Skeletal muscle satellite cell (primary cell): ENCODE measurements around the gene HEATR9.
A peak's percentile ranks its signal among the peaks of the same experiment; 100 is the strongest.

Source experiments
- H3K27me3 ChIP-seq: 2 replicates; pipeline ENCODE4 v1.7.0; 2013; ENCODE audit warnings: low read length; ENCODE audit not compliant: control insufficient read depth, insufficient read depth
- H3K36me3 ChIP-seq: 2 replicates; pipeline ENCODE4 v1.7.0; 2013; ENCODE audit warnings: mild to moderate bottlenecking, control low read depth, low read length; ENCODE audit not compliant: insufficient read depth
- H3K4me1 ChIP-seq: 2 replicates; pipeline ENCODE4 v1.7.0; 2013; ENCODE audit warnings: low read length; ENCODE audit not compliant: control insufficient read depth, insufficient read depth
- H3K4me2 ChIP-seq: 2 replicates; pipeline ENCODE4 v1.7.0; 2013; ENCODE audit warnings: mild to moderate bottlenecking, low read length
- H3K4me3 ChIP-seq: 2 replicates; pipeline ENCODE4 v1.7.0; 2013; ENCODE audit warnings: low read length
- H3K9ac ChIP-seq: 2 replicates; pipeline ENCODE4 v1.7.0; 2013; ENCODE audit warnings: mild to moderate bottlenecking, low read depth, low read length, moderate library complexity
- H3K9me3 ChIP-seq: replicated peaks from 2 replicates; pipeline ENCODE4 v1.7.0; 2013; ENCODE audit warnings: mild to moderate bottlenecking, control low read depth, low read length

HEATR9 gene

GRCh38 chr17:35819455-35819854 is 49.2 kb downstream of the HEATR9 start:
- Histone ChIP-seq H3K27me3 (no peaks in the 10 kb centered on the region), H3K4me2 (no peak overlapping the region), H3K9ac (no peak overlapping the region), H3K9me3 (no peaks in the 10 kb centered on the region), H3K36me3 (peaks cover 59% of the 10 kb centered on the region), H3K4me3 (no peak overlapping the region), H3K4me1 (no peaks in the 10 kb centered on the region)

DNA sequence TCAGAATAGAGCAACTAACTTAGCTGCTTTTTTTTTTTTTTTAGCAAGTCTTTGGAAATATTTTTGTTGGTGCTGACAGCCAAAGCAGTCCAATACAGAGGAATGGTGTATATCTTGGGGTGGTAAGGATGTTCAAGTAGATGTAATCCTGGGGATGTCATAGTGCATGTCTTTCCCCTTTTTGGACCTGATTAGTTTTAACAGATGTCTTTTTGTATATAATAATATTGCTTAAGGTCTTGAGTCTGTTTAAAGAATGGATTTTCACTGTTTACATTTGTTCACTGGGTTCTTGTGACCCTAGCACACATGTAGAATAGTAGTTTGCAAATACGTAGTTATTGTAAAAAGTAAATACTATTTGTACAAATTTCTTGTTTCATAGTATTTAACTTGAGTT is 51.5 kb downstream of the HEATR9 start:
- Histone ChIP-seq H3K27me3 (no peaks in the 10 kb centered on the region), H3K4me3 (no peak overlapping the region), H3K9ac (no peak overlapping the region), H3K9me3 (no peaks in the 10 kb centered on the region), H3K4me1 (no peaks in the 10 kb centered on the region), H3K4me2 (no peak overlapping the region), H3K36me3 (peaks cover 41% of the 10 kb centered on the region)

DNA sequence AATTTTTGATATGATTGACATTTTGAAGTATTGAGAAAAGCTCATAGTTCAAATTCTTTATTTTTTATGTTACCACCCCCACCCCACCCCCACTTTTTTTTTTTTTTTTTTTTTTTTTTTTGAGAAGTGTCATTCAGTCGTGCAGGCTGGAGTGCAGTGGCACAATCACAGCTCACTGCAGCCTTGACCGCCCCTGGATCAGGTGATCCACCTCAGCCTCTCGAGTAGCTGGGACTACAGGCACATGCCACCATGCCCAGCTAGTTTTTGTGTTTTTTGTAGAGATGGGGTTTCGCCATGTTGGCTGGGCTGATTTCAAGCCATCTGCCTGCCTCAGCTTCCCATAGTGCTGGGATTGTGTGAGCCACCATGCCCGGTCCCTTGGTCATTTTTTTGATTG is 52.0 kb downstream of the HEATR9 start:
- H3K4me1 ChIP-seq, result peaks cover 4% of the 10 kb centered on the region
- no peaks in the 10 kb centered on the region for H3K27me3 ChIP-seq
- no peaks in the 10 kb centered on the region for H3K9me3 ChIP-seq
- H3K4me2 ChIP-seq, result no peak overlapping the region
- peaks cover 40% of the 10 kb centered on the region for H3K36me3 ChIP-seq
- no peak overlapping the region for H3K9ac ChIP-seq
- no peak overlapping the region for H3K4me3 ChIP-seq

DNA sequence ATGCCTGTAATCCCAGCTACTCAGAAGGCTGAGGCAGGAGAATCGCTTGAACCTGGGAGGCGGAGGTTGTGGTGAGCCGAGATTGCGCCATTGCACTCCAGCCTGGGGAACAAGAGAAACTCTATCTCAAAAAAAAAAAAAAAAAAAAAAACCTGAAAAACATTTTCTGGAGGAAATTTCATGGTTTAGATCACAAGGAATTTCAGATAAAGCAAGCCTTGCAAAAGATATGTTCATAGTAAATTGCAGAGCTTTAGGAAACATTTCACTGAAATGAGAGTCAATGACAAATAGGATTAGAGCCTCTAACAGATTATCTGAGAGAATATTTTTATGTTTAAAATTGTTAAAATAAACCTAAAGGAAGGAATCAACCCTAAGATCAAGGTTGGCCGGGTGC is 56.2 kb downstream of the HEATR9 start:
- Histone ChIP-seq H3K27me3 (no peaks in the 10 kb centered on the region), H3K4me1 (peaks cover 32% of the 10 kb centered on the region), H3K4me3 (no peak overlapping the region), H3K4me2 (no peak overlapping the region), H3K36me3 (peaks cover 12% of the 10 kb centered on the region), H3K9me3 (no peaks in the 10 kb centered on the region), H3K9ac (no peak overlapping the region)

- H3K9ac ChIP-seq, result peak overlapping the region; percentile 91
- H3K4me1 ChIP-seq, result peaks cover 38% of the 10 kb centered on the region
- peaks cover 10% of the 10 kb centered on the region for H3K36me3 ChIP-seq
- H3K27me3 ChIP-seq, result no peaks in the 10 kb centered on the region
- H3K4me2 ChIP-seq, result peak overlapping the region; percentile 81
- no peaks in the 10 kb centered on the region for H3K9me3 ChIP-seq
- H3K4me3 ChIP-seq, result no peak overlapping the region
Observed at GRCh38 chr17:35811759-35812158, 56.9 kb downstream of the HEATR9 start.

- Histone ChIP-seq H3K9ac (peak overlapping the region; percentile 91), H3K4me1 (peaks cover 40% of the 10 kb centered on the region)
Observed at GRCh38 chr17:35809855-35810461, 58.7 kb downstream of the HEATR9 start.

GRCh38 chr17:35808962-35809854 is 59.5 kb downstream of the HEATR9 start, which contains the start of gene TAF15:
TAF15 (plus strand) TSS chr17:35809484; CDS start chr17:35809570, 86 bp downstream.
- no peaks in the 10 kb centered on the region for H3K27me3 ChIP-seq
- no peaks in the 10 kb centered on the region for H3K9me3 ChIP-seq
- H3K4me3 ChIP-seq, result peak within 1 kb of the TSS; percentile 92
- H3K4me2 ChIP-seq, result peak within 1 kb of the TSS; percentile 85
- peaks cover 5% of the 10 kb centered on the region for H3K36me3 ChIP-seq
- H3K4me1 ChIP-seq, result peaks cover 40% of the 10 kb centered on the region
- peak within 1 kb of the TSS; percentile 91 for H3K9ac ChIP-seq

More at GRCh38 chr17:35809855-35810461, 58.7 kb downstream of the HEATR9 start:
- H3K36me3 ChIP-seq, result peaks cover 5% of the 10 kb centered on the region
- H3K4me3 ChIP-seq, result peak overlapping the region; percentile 92
- peak overlapping the region; percentile 81 for H3K4me2 ChIP-seq
- H3K9me3 ChIP-seq, result no peaks in the 10 kb centered on the region
- H3K27me3 ChIP-seq, result no peaks in the 10 kb centered on the region

DNA sequence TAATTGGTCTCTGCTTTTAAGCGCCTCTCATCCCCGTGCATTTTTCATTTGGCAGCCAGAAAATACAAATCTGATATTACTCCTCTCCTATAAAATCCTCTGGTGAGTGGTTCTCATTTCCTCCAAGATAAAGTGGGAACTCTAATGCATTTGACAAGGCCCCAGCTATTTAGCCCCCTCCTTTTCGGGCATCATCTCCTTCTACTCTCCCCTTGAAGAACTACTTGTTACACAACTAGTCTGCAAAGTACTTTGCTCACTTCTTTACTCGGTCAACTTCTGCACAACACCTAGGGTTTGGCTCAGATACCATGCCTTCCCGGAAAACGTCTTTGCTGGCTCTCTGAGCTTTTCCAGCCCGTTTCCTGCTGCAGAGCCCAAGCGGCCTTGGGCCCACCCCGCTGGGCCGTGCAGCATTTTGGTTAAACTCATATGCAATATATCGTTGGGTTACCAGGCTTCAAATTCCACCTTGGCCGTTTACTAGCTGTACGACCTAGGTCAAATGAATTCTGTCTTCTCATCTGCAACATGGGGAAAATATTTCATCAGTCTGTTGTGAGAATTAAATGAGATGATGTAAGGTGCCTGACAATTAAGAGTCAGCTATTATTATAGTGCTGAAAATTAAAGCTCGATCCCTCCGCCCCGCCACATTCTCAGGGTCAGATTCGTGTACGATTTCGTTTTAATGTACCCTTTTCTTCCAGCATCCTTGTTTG is 60.3 kb downstream of the HEATR9 start:
- H3K4me1 ChIP-seq, result peaks cover 40% of the 10 kb centered on the region
- H3K9ac ChIP-seq, result peak overlapping the region; percentile 91

DNA sequence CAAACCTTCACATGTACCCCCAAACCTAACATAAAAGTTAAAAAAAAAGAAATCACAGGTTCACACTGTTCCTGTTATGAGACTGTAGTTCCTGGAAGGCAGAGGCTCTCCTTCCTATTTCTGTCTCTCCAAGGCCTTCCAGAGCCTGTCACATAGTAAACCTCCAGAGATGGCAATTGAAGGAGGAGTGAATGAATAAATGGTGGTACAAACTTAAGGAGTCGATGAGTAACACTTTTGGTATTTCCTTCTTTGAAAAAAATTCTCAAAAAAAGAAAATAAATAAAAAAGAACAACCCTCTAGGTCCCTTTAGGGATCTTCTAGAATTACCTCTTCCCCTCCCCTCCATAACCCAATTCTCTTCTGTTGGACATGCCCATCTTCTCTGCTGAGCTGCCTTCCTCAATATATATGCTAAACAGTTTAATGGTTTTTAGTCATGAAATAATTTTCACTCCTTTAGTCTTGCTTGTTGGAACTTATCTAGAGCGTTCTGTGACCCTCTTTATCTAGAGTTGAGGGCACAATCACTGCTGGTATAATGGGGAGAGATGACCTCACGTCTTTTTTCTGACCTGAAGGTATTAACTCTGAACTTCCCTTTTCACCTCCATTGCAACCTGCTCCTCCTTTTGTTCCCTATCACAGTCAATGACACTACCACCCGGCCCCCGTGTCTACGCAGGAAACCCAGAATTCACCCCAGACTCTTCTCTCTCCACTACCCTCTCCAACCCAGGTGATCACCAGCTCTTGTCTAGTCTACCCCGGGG is 61.1 kb downstream of the HEATR9 start:
- no peak overlapping the region for H3K4me3 ChIP-seq
- peak overlapping the region; percentile 5 for H3K4me2 ChIP-seq
- H3K27me3 ChIP-seq, result no peaks in the 10 kb centered on the region
- peaks cover 40% of the 10 kb centered on the region for H3K4me1 ChIP-seq
- H3K36me3 ChIP-seq, result peaks cover 5% of the 10 kb centered on the region
- H3K9me3 ChIP-seq, result no peaks in the 10 kb centered on the region
- H3K9ac ChIP-seq, result no peak overlapping the region

More for the DNA sequence above, 60.3 kb downstream of the HEATR9 start:
- Histone ChIP-seq H3K4me2 (peak overlapping the region; percentile 85), H3K27me3 (no peaks in the 10 kb centered on the region), H3K9me3 (no peaks in the 10 kb centered on the region), H3K36me3 (peaks cover 5% of the 10 kb centered on the region), H3K4me3 (peak overlapping the region; percentile 92)
